Tibial nerve (tissue), 4 donors: ENCODE data around the gene TXNDC8.

Experiments used
- CTCF ChIP-seq, 5 experiments: fragments of 200-600 bp in 3 of 5; fragments of 450-650 bp in 2 of 5; sonication (generic) in 3 of 5; IDR thresholded peaks; one replicate each; pipeline ENCODE4 v1.5.1; 2016 to 2019; ENCODE audit warnings: antibody characterized with exemption in 5 of 5, mild to moderate bottlenecking in 3 of 5, moderate library complexity in 2 of 5
- EP300 ChIP-seq, 2 donors: sonication (generic); formaldehyde crosslinking; IDR thresholded peaks; one replicate each; pipeline ENCODE4 v1.6.1; 2017; ENCODE audit warnings: antibody characterized with exemption in 2 of 2, mild to moderate bottlenecking in 1 of 2
- POLR2A ChIP-seq, 2 donors: fragments of 450-650 bp; IDR thresholded peaks; one replicate each; pipeline ENCODE4 v1.6.1; 2017; ENCODE audit warnings: antibody characterized with exemption in 2 of 2, mild to moderate bottlenecking in 2 of 2, moderate library complexity in 2 of 2

GRCh38 chr9:110327716-110328115 lies 9.9 kb downstream of the TXNDC8 start:
- TF ChIP-seq CTCF (IDR thresholded peaks at IDR 0.05) (no peak), POLR2A (IDR thresholded peaks at IDR 0.05) (no peak), EP300 (IDR thresholded peaks at IDR 0.05) (no peak)
